Panc1 (cell line): ENCODE measurements around the gene SMC4. TPM values are rescaled to one million over a fixed set of nuclear protein-coding genes. Genes with fewer than 3 reads are reported as not detected.
A peak's percentile ranks its signal among the peaks of the same experiment; 100 is the strongest.
"Not testable (repeated sequence)": the region's sequence is repeated elsewhere in the genome, so short reads cannot be mapped to it uniquely, and the experiment has no call there.

Source experiments
- ATAC-seq: fragments of 200-7000 bp; cut with Tn5 transposase; 2 replicates; pipeline ENCODE4 v1.9.1; 2020; ENCODE audit warnings: mild to moderate bottlenecking, moderate library complexity
- BruUV-seq: library from RNA; stranded (reverse); fragments of 400-500 nt; replicated peaks from 2 replicates; lab custom pipeline; 2021; lab: Mats Ljungman, UMichigan
- CTCF ChIA-PET: fragments of 300-600 bp; sonication (Branson Sonifier 250); formaldehyde crosslinking; loops from one replicate; lab custom pipeline; 2022; ENCODE audit warnings: antibody characterized with exemption; lab: Charles Lee
- POLR2A ChIA-PET: fragments of 300-600 bp; sonication (Branson Sonifier 250); formaldehyde crosslinking; loops from one replicate; lab custom pipeline; 2022; ENCODE audit warnings: antibody characterized with exemption; lab: Charles Lee
- DNase-seq: peaks from one replicate; pipeline ENCODE4 v3.0.0-alpha.2; 2010; ENCODE audit warnings: low read depth, low spot score
- H3K27ac ChIP-seq: 2 replicates; pipeline ENCODE4 v1.5.1; 2011; ENCODE audit warnings: mild to moderate bottlenecking, low read length, inconsistent platforms
- H3K27me3 ChIP-seq: fragments of 200-500 bp; sonication (Bioruptor generic); 2 replicates; pipeline ENCODE4 v1.6.0; 2014; ENCODE audit warnings: low read length, inconsistent platforms; ENCODE audit not compliant: control insufficient read depth, insufficient read depth
- H3K36me3 ChIP-seq: fragments of 200-500 bp; sonication (Bioruptor generic); 2 replicates; pipeline ENCODE4 v1.5.1; 2014; ENCODE audit warnings: inconsistent platforms, mild to moderate bottlenecking, low read length, moderate library complexity; ENCODE audit not compliant: control insufficient read depth, insufficient read depth
- H3K4me1 ChIP-seq: 2 replicates; pipeline ENCODE4 v1.5.1; 2011; ENCODE audit warnings: inconsistent platforms, mild to moderate bottlenecking, low read length, moderate library complexity; ENCODE audit not compliant: control insufficient read depth, insufficient read depth
- H3K4me3 ChIP-seq, 2 experiments: 2 replicates each; pipeline ENCODE4 v1.5.1; 2011 to 2012; ENCODE audit warnings: low read depth in 2 of 2, low read length in 2 of 2, mild to moderate bottlenecking in 2 of 2, inconsistent platforms in 1 of 2, moderate library complexity in 1 of 2
- H3K9me3 ChIP-seq: fragments of 200-500 bp; sonication (Bioruptor generic); 2 replicates; pipeline ENCODE4 v1.5.1; 2014; ENCODE audit warnings: low read depth, mild to moderate bottlenecking, inconsistent platforms, low read length, moderate library complexity; ENCODE audit not compliant: control insufficient read depth, insufficient read depth
- CTCF ChIP-seq: fragments of 450-650 bp; IDR thresholded peaks from 2 replicates; pipeline ENCODE4 v1.5.1; 2017; ENCODE audit warnings: mild to moderate bottlenecking
- POLR2AphosphoS5 ChIP-seq: IDR thresholded peaks from 2 replicates; pipeline ENCODE4 v1.6.1; 2012; ENCODE audit warnings: mild to moderate bottlenecking, low read depth, low read length, moderate library complexity
- SIN3A ChIP-seq: IDR thresholded peaks from 2 replicates; pipeline ENCODE4 v1.6.1; 2012; ENCODE audit warnings: low read depth, mild to moderate bottlenecking, low read length, moderate library complexity, borderline replicate concordance; ENCODE audit not compliant: insufficient read depth
- TCF7L2 ChIP-seq: IDR thresholded peaks from 2 replicates; pipeline ENCODE4 v1.6.1; 2011; ENCODE audit warnings: mild to moderate bottlenecking, low read depth, low read length, inconsistent platforms
- in situ Hi-C: cut with HindIII; loops from 2 replicates; pipeline ENCODE4 v1.10.0; 2016; ENCODE audit warnings: low sequenced_read_pairs, low pct_unique_long_range_greater_than_20kb
- intact Hi-C: fragments of 100-400 bp; cut with micrococcal nuclease; formaldehyde crosslinking; loops from one replicate; pipeline ENCODE4 v1.10.0; 2022; ENCODE audit not compliant: unreplicated experiment
- total RNA-seq: library from RNA; stranded (reverse); gene quantifications from one replicate; pipeline ENCODE4 v1.2.1, GENCODE V29; 2021; ENCODE audit not compliant: unreplicated experiment
- TF ChIP-seq, protein P1 (sequence below), 2 experiments: IDR thresholded peaks; 2 replicates each; pipeline ENCODE4 v1.6.1; 2011 to 2012; ENCODE audit warnings: low read depth in 2 of 2, control low read depth in 1 of 2, low read length in 1 of 2, mild to moderate bottlenecking in 1 of 2, moderate library complexity in 1 of 2; ENCODE audit not compliant: insufficient read depth in 1 of 2

SMC4 gene
- total RNA-seq, 1 experiment from 2014 or later, result 160 TPM

- H3K9me3 ChIP-seq, result no peaks in the 10 kb centered on the region
- H3K4me1 ChIP-seq, result peaks cover 17% of the 10 kb centered on the region
- no peaks in the 10 kb centered on the region for H3K27me3 ChIP-seq
- ChIA-PET CTCF (interaction anchor here (0.6 kb wide), 1 partner anchor 9 kb away, joined by 3 read pairs; no protein-coding TSS in a partner anchor), POLR2A (interaction anchor here (0.6 kb wide), 1 partner anchor 430 kb away, joined by 24 read pairs; no protein-coding TSS in a partner anchor)
- peaks cover 9% of the 10 kb centered on the region for H3K36me3 ChIP-seq
- ATAC-seq (no peak), DNase-seq (no peak)
- intact Hi-C loops, result no loop called here
- BruUV-seq, result no TSS peak
- TF ChIP-seq CTCF (no peak), TCF7L2 (no peak)
- H3K27ac ChIP-seq, result peak overlapping the region; percentile 95
- no peak overlapping the region for H3K4me3 ChIP-seq
- in situ Hi-C loops, result no loop called here
Observed at GRCh38 chr3:160450846-160451245, 51.4 kb downstream of the SMC4 start.

- DNase-seq (no peak), ATAC-seq (no peak)
- Histone ChIP-seq H3K27me3 (no peaks in the 10 kb centered on the region), H3K36me3 (peaks cover 9% of the 10 kb centered on the region), H3K4me3 (no peak overlapping the region), H3K9me3 (no peaks in the 10 kb centered on the region), H3K4me1 (peaks cover 17% of the 10 kb centered on the region), H3K27ac (no peak overlapping the region)
- TF ChIP-seq CTCF, result no peak
- no peak for TF ChIP-seq POLR2AphosphoS5
- no peak for TF ChIP-seq SIN3A
- TF ChIP-seq, protein P1, sequence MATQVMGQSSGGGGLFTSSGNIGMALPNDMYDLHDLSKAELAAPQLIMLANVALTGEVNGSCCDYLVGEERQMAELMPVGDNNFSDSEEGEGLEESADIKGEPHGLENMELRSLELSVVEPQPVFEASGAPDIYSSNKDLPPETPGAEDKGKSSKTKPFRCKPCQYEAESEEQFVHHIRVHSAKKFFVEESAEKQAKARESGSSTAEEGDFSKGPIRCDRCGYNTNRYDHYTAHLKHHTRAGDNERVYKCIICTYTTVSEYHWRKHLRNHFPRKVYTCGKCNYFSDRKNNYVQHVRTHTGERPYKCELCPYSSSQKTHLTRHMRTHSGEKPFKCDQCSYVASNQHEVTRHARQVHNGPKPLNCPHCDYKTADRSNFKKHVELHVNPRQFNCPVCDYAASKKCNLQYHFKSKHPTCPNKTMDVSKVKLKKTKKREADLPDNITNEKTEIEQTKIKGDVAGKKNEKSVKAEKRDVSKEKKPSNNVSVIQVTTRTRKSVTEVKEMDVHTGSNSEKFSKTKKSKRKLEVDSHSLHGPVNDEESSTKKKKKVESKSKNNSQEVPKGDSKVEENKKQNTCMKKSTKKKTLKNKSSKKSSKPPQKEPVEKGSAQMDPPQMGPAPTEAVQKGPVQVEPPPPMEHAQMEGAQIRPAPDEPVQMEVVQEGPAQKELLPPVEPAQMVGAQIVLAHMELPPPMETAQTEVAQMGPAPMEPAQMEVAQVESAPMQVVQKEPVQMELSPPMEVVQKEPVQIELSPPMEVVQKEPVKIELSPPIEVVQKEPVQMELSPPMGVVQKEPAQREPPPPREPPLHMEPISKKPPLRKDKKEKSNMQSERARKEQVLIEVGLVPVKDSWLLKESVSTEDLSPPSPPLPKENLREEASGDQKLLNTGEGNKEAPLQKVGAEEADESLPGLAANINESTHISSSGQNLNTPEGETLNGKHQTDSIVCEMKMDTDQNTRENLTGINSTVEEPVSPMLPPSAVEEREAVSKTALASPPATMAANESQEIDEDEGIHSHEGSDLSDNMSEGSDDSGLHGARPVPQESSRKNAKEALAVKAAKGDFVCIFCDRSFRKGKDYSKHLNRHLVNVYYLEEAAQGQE (IDR thresholded peaks at IDR 0.05; ENCODE audit: insufficient read depth in 1 of 2, low read depth in 2 of 2, low read length in 1 of 2), result no peak
- no peak for TF ChIP-seq TCF7L2
- in situ Hi-C loops, result no loop called here
- intact Hi-C loops, result no loop called here
- ChIA-PET POLR2A (no interaction called here), CTCF (interaction anchor here (0.6 kb wide), 1 partner anchor 974 kb away, joined by 14 read pairs; no protein-coding TSS in a partner anchor)
- BruUV-seq, result no TSS peak
Observed at GRCh38 chr3:160451602-160452001, 52.2 kb downstream of the SMC4 start.

- H3K27me3 ChIP-seq, H3K9me3 ChIP-seq, H3K4me3 ChIP-seq, H3K27ac ChIP-seq, intact Hi-C loops, DNase-seq, in situ Hi-C loops, CTCF ChIA-PET, BruUV-seq, H3K36me3 ChIP-seq, ATAC-seq: not testable (repeated sequence)
- peaks cover 12% of the 10 kb centered on the region for H3K4me1 ChIP-seq
- POLR2A ChIA-PET, result interaction anchor here (0.6 kb wide), 1 partner anchor 1729 kb away, joined by 3 read pairs; no protein-coding TSS in a partner anchor
Observed at GRCh38 chr3:160452251-160452650, 52.8 kb downstream of the SMC4 start.
